H1 (cell line): ENCODE results near the gene NID2. TPM values are rescaled to one million over a fixed set of nuclear protein-coding genes. Genes with fewer than 3 reads are reported as not detected.

Experiments used
- CTCF ChIA-PET: fragments of 300-600 bp; sonication (Branson Sonifier 250); formaldehyde crosslinking; loops from one replicate; lab custom pipeline; 2021; ENCODE audit not compliant: partially characterized antibody; lab: Charles Lee
- POLR2A ChIA-PET: fragments of 300-600 bp; sonication (Branson Sonifier 250); formaldehyde crosslinking; loops from one replicate; lab custom pipeline; 2021; ENCODE audit warnings: inconsistent platforms; ENCODE audit not compliant: partially characterized antibody; lab: Charles Lee
- DNase-seq, 2 experiments: peaks; one replicate each; pipeline versions ENCODE4 v3.0.0 to v3.0.0-alpha.2; 2010 to 2022; ENCODE audit warnings: low spot score in 2 of 2, low read depth in 1 of 2, mixed read lengths in 1 of 2
- FAIRE-seq: peaks from 2 replicates; lab custom pipeline; 2011; peaks lifted over from hg19 to GRCh38; lab: Jason Lieb, UNC
- H2AFZ ChIP-seq: 2 replicates; pipeline ENCODE4 v1.8.1; 2012; ENCODE audit warnings: low read length, inconsistent platforms
- H2AK5ac ChIP-seq: 2 replicates; pipeline ENCODE4 v1.6.1; 2013; ENCODE audit warnings: low read depth, low read length
- H2BK120ac ChIP-seq: replicated peaks from 2 replicates; pipeline ENCODE3; 2013; ENCODE audit warnings: low read depth, low read length, inconsistent platforms
- H2BK12ac ChIP-seq: 2 replicates; pipeline ENCODE4 v1.6.1; 2013; ENCODE audit warnings: low read depth, low read length
- H2BK15ac ChIP-seq: 2 replicates; pipeline ENCODE4 v1.6.1; 2013; ENCODE audit warnings: low read length
- H2BK20ac ChIP-seq: 2 replicates; pipeline ENCODE4 v1.6.1; 2013; ENCODE audit warnings: low read length
- H2BK5ac ChIP-seq: 2 replicates; pipeline ENCODE4 v1.6.1; 2013; ENCODE audit warnings: low read depth, low read length
- H3K14ac ChIP-seq: 2 replicates; pipeline ENCODE4 v1.6.1; 2013; ENCODE audit warnings: inconsistent platforms; ENCODE audit not compliant: insufficient read length
- H3K18ac ChIP-seq: 2 replicates; pipeline ENCODE4 v1.6.1; 2013; ENCODE audit warnings: low read length; ENCODE audit errors: extremely low read depth
- H3K23ac ChIP-seq: 2 replicates; pipeline ENCODE4 v1.6.1; 2013; ENCODE audit warnings: inconsistent platforms; ENCODE audit not compliant: insufficient read length
- H3K23me2 ChIP-seq: 2 replicates; pipeline ENCODE4 v1.6.1; 2013; ENCODE audit warnings: low read depth, low read length
- H3K27ac ChIP-seq: 2 replicates; pipeline ENCODE4 v1.6.1; 2011; ENCODE audit warnings: low read depth, low read length, inconsistent platforms
- H3K27me3 ChIP-seq, 4 experiments: replicated peaks in 1 of 4; 1 replicate in 1 of 4; 2 replicates in 3 of 4; pipeline versions ENCODE4 v1.6.1 to v1.8.1; 2011 to 2013; ENCODE audit warnings: low read length in 3 of 4, mild to moderate bottlenecking in 3 of 4, inconsistent platforms in 2 of 4, mixed read lengths in 2 of 4, moderate library complexity in 1 of 4; ENCODE audit not compliant: control insufficient read depth in 3 of 4, insufficient read depth in 3 of 4; ENCODE audit errors: extremely low read depth in 1 of 4
- H3K36me3 ChIP-seq, 4 experiments: 2 replicates each; pipeline versions ENCODE4 v1.6.1 to v1.8.1; 2011 to 2013; ENCODE audit warnings: mild to moderate bottlenecking in 4 of 4, low read length in 3 of 4, moderate library complexity in 2 of 4, control low read depth in 1 of 4, inconsistent platforms in 1 of 4; ENCODE audit not compliant: insufficient read depth in 4 of 4, control insufficient read depth in 2 of 4
- H3K4ac ChIP-seq: replicated peaks from 2 replicates; pipeline ENCODE3; 2013; ENCODE audit warnings: low read length, low read depth, mixed read lengths, inconsistent platforms; ENCODE audit not compliant: insufficient read length
- H3K4me1 ChIP-seq, 4 experiments: replicated peaks in 1 of 4; 1 replicate in 1 of 4; 2 replicates in 3 of 4; pipeline versions ENCODE4 v1.6.1 to v1.8.1; 2011 to 2013; ENCODE audit warnings: low read length in 3 of 4, inconsistent platforms in 2 of 4, mixed read lengths in 1 of 4; ENCODE audit not compliant: insufficient read depth in 4 of 4, control insufficient read depth in 3 of 4
- H3K4me2 ChIP-seq, 2 experiments: 2 replicates each; pipeline versions ENCODE4 v1.6.1 to v1.8.1; 2011 to 2013; ENCODE audit warnings: low read depth in 2 of 2, low read length in 2 of 2, control low read depth in 1 of 2, inconsistent platforms in 1 of 2, mild to moderate bottlenecking in 1 of 2; ENCODE audit not compliant: insufficient read depth in 1 of 2
- H3K4me3 ChIP-seq, 4 experiments: fragments of 200-600, 300-600 bp in 1 of 4; sonication (generic), shearing (Covaris generic), sonication (Bioruptor Twin) in 1 of 4; 2 replicates each; pipeline versions ENCODE4 v1.5.1 to v1.8.1; 2011 to 2016; ENCODE audit warnings: low read length in 4 of 4, low read depth in 3 of 4, control low read depth in 2 of 4, inconsistent platforms in 2 of 4, mild to moderate bottlenecking in 2 of 4, mixed read lengths in 1 of 4, moderate library complexity in 1 of 4; ENCODE audit not compliant: insufficient read depth in 2 of 4; ENCODE audit errors: extremely low read depth in 1 of 4
- H3K56ac ChIP-seq: replicated peaks from 2 replicates; pipeline ENCODE3; 2013; ENCODE audit warnings: low read depth, mild to moderate bottlenecking, mixed read lengths, low read length, inconsistent platforms; ENCODE audit not compliant: insufficient read length
- H3K79me1 ChIP-seq: 2 replicates; pipeline ENCODE4 v1.6.1; 2013; ENCODE audit warnings: low read depth, low read length, control low read depth
- H3K79me2 ChIP-seq, 2 experiments: 2 replicates each; pipeline versions ENCODE4 v1.6.1 to v1.8.1; 2012 to 2013; ENCODE audit warnings: low read length in 2 of 2, mild to moderate bottlenecking in 2 of 2, inconsistent platforms in 1 of 2; ENCODE audit not compliant: insufficient read depth in 2 of 2, control insufficient read depth in 1 of 2
- H3K9ac ChIP-seq, 4 experiments: replicated peaks in 1 of 4; 1 replicate in 1 of 4; 2 replicates in 3 of 4; pipeline versions ENCODE4 v1.6.1 to v1.8.1; 2011 to 2013; ENCODE audit warnings: low read depth in 3 of 4, low read length in 3 of 4, control low read depth in 2 of 4, mild to moderate bottlenecking in 2 of 4, moderate library complexity in 2 of 4, inconsistent platforms in 1 of 4; ENCODE audit errors: extremely low read depth in 1 of 4
- H3K9me3 ChIP-seq, 2 experiments: 2 replicates each; pipeline versions ENCODE4 v1.6.1 to v1.8.1; 2012 to 2013; ENCODE audit warnings: mild to moderate bottlenecking in 2 of 2, moderate library complexity in 2 of 2, control low read depth in 1 of 2, inconsistent platforms in 1 of 2, low read depth in 1 of 2, low read length in 1 of 2, mixed read lengths in 1 of 2; ENCODE audit not compliant: insufficient read depth in 2 of 2
- H4K20me1 ChIP-seq, 2 experiments: replicated peaks in 1 of 2; 2 replicates each; pipeline versions ENCODE3 to v1.8.1; 2011 to 2013; ENCODE audit warnings: inconsistent platforms in 2 of 2, low read length in 2 of 2, mild to moderate bottlenecking in 1 of 2; ENCODE audit not compliant: insufficient read depth in 2 of 2, control insufficient read depth in 1 of 2
- H4K5ac ChIP-seq: 2 replicates; pipeline ENCODE4 v1.6.1; 2013; ENCODE audit warnings: low read length, low read depth, mixed read lengths, inconsistent platforms; ENCODE audit not compliant: insufficient read length
- H4K8ac ChIP-seq: 2 replicates; pipeline ENCODE4 v1.8.0; 2013; ENCODE audit warnings: mild to moderate bottlenecking, moderate library complexity, low read length, inconsistent platforms; ENCODE audit not compliant: insufficient read depth; ENCODE audit errors: extremely low read depth
- H4K91ac ChIP-seq: replicated peaks from 2 replicates; pipeline ENCODE3; 2013; ENCODE audit warnings: low read length, mixed read lengths, inconsistent platforms; ENCODE audit not compliant: insufficient read length
- BACH1 ChIP-seq: IDR thresholded peaks from 2 replicates; pipeline ENCODE4 v1.6.1; 2012; ENCODE audit warnings: low read length, improper control_type of control experiment
- CBX8 ChIP-seq: fragments of 300-800, 300-1000 bp; sonication (generic); IDR thresholded peaks from 2 replicates; pipeline ENCODE4 v1.7.1; 2016; ENCODE audit warnings: low read depth, low read length, borderline replicate concordance
- CEBPB ChIP-seq: IDR thresholded peaks from 2 replicates; pipeline ENCODE4 v1.6.1; 2012; ENCODE audit warnings: low read depth, low read length
- JUN ChIP-seq: IDR thresholded peaks from 2 replicates; pipeline ENCODE4 v1.6.1; 2011; ENCODE audit warnings: low read depth, mild to moderate bottlenecking, improper control_type of control experiment, low read length
- KDM4A ChIP-seq: IDR thresholded peaks from one replicate; pipeline ENCODE4 v1.7.1; 2012; ENCODE audit warnings: low read depth, mild to moderate bottlenecking, moderate library complexity, low read length, inconsistent platforms; ENCODE audit not compliant: severe bottlenecking
- NRF1 ChIP-seq: IDR thresholded peaks from 2 replicates; pipeline ENCODE4 v1.6.1; 2011; ENCODE audit warnings: mild to moderate bottlenecking, low read depth, low read length, improper control_type of control experiment
- RBBP5 ChIP-seq: IDR thresholded peaks from 2 replicates; pipeline ENCODE4 v1.7.1; 2012; ENCODE audit warnings: low read depth, mild to moderate bottlenecking, inconsistent platforms, low read length, moderate library complexity, borderline replicate concordance
- TBP ChIP-seq: IDR thresholded peaks from 2 replicates; pipeline ENCODE4 v1.6.1; 2011; ENCODE audit warnings: low read depth, low read length, improper control_type of control experiment
- TCF12 ChIP-seq: IDR thresholded peaks from 2 replicates; pipeline ENCODE4 v1.6.1; 2011; ENCODE audit warnings: low read depth, mild to moderate bottlenecking, low read length
- TEAD4 ChIP-seq: IDR thresholded peaks from 2 replicates; pipeline ENCODE4 v1.6.1; 2012; ENCODE audit warnings: low read depth, low read length, inconsistent platforms, mixed read lengths
- WGBS, 2 experiments: shearing (Covaris generic) in 1 of 2; methylation state at CpG; one replicate each; pipeline versions ENCODE4 v1.1.6 to v1.1.7; 2013 to 2015; ENCODE audit warnings: low lambda C conversion rate in 2 of 2, mixed read lengths in 2 of 2, inconsistent platforms in 1 of 2, low coverage in 1 of 2, missing lambda C conversion rate in 1 of 2; ENCODE audit not compliant: insufficient replicate concordance in 2 of 2, insufficient coverage in 1 of 2, insufficient read length in 1 of 2; ENCODE audit errors: extremely low coverage in 1 of 2, missing lambda C conversion rate in 1 of 2; 5-methylcytosine and 5-hydroxymethylcytosine counted together
- polyA plus RNA-seq, 7 experiments: library from polyadenylated mRNA; depleted of rRNA in 3 of 7; stranded (reverse) in 5 of 7; unstranded in 2 of 7; fragments of >200 nt in 5 of 7; fragments of 200-250 nt in 2 of 7; gene quantifications; 1 replicate in 5 of 7; 2 replicates in 1 of 7; 4 replicates in 1 of 7; pipeline versions ENCODE4 v1.2.1 to v1.2.3, GENCODE V29; 2011 to 2013; ENCODE audit warnings: missing spikeins in 2 of 7, mixed read lengths in 2 of 7
- total RNA-seq: library from RNA; stranded (reverse); fragmentation: NEBNext Ultra II Directional; extraction: Animal tissue kit (Norgen Biotek cat#: 25700); gene quantifications from 2 replicates; pipeline ENCODE4 v1.2.1, GENCODE V29; 2021
- TF ChIP-seq, protein P1 (sequence below): IDR thresholded peaks from 2 replicates; pipeline ENCODE4 v1.6.1; 2012; ENCODE audit warnings: inconsistent platforms

NID2 gene
- total and polyA plus RNA-seq, 2 of the 8 experiments (the other 6 are each of a cell fraction or from before 2014, with no cell fraction given), result 6.1 to 12.6 TPM

DNA sequence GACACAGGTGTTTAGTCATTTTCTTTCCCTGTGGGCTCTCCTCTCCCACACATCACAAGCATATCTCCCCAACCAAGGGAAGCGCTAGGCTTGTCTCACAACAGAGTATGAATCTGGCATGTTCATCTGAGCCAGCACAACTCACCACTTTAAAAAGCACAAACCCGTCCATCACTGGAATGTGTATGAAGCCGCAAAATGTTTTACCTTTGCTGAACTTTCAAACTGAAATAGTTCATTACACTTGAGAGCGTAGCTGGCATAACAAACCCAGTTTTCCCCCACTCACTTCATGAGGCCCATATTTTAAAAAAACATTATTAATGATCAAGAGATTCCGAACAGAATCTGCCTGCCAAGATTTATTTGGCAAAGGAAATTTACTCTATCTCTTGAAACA lies 15.8 kb downstream of the NID2 start:
- Histone ChIP-seq H3K23me2 (no peaks in the 10 kb centered on the region), H3K27me3 (no peaks in the 10 kb centered on the region), H2BK5ac (no peak overlapping the region), H2AK5ac (no peak overlapping the region), H3K79me2 (no peaks in the 10 kb centered on the region), H3K4ac (no peak overlapping the region), H4K91ac (no peak overlapping the region), H3K9me3 (no peaks in the 10 kb centered on the region), H3K4me1 (peaks cover 0 to 5% (median 1%) of the 10 kb centered on the region in 4 experiments; a peak in 3 of 7 replicates), H2BK20ac (no peak overlapping the region), H2AFZ (no peak overlapping the region), H3K56ac (no peak overlapping the region), H3K14ac (no peak overlapping the region), H3K23ac (no peak overlapping the region), H3K27ac (no peak overlapping the region), H3K79me1 (no peaks in the 10 kb centered on the region), H2BK15ac (no peak overlapping the region), H4K8ac (no peak overlapping the region; the same call in 1 of the 2 replicates), H2BK12ac (no peak overlapping the region), H3K18ac (no peak overlapping the region), H2BK120ac (no peak overlapping the region), H3K4me2 (no peak overlapping the region), H4K20me1 (no peaks in the 10 kb centered on the region), H3K4me3 (no peak overlapping the region), H3K36me3 (no peaks in the 10 kb centered on the region), H3K9ac (no peak overlapping the region), H4K5ac (no peak overlapping the region)
- WGBS, 2 experiments, result 87% methylated on average over 5 of the region's 5 CpGs; no CpG with 5 or more reads in 1 of the 2 experiments
- ChIA-PET POLR2A (no interaction called here), CTCF (interaction anchor here (2.8 kb wide), 1 partner anchor 9 kb away, joined by 16 read pairs; no protein-coding TSS in a partner anchor)
- TF ChIP-seq TEAD4 (no peak), TCF12 (no peak), JUN (no peak), BACH1 (no peak), CBX8 (no peak), RBBP5 (no peak), TBP (no peak), CEBPB (no peak), KDM4A (no peak), NRF1 (no peak)
- TF ChIP-seq, protein P1, sequence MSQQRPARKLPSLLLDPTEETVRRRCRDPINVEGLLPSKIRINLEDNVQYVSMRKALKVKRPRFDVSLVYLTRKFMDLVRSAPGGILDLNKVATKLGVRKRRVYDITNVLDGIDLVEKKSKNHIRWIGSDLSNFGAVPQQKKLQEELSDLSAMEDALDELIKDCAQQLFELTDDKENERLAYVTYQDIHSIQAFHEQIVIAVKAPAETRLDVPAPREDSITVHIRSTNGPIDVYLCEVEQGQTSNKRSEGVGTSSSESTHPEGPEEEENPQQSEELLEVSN, result no peak
- FAIRE-seq (no peak), DNase-seq (no peak)
